Right lobe of liver (tissue), 6 donors: Measurements from ENCODE around the gene PTS. TPM values are rescaled to one million over a fixed set of nuclear protein-coding genes. Genes with fewer than 3 reads are reported as not detected.

Experiments used
- ATAC-seq, 4 donors: fragments of 200-7000 bp; cut with Tn5 transposase; one replicate each; pipeline ENCODE4 v1.9.1; 2020; ENCODE audit warnings: mild to moderate bottlenecking in 4 of 4, moderate library complexity in 4 of 4
- DNase-seq, 3 donors: peaks; one replicate each; pipeline ENCODE4 v3.0.0-alpha.2; 2020
- H3K27ac ChIP-seq, 3 donors: fragments of 200-600 bp; one replicate each; pipeline ENCODE4 v1.8.0; 2022
- H3K27me3 ChIP-seq, 2 donors: fragments of 200-600 bp; one replicate each; pipeline ENCODE4 v1.8.0; 2022
- H3K36me3 ChIP-seq, 4 donors: fragments of 200-600 bp; sonication (generic) in 1 of 4; one replicate each; pipeline versions ENCODE4 v1.5.1 to v1.8.0; 2017 to 2022; ENCODE audit warnings: control low read depth in 1 of 4
- H3K4me1 ChIP-seq, 4 donors: fragments of 200-600 bp; sonication (generic) in 1 of 4; one replicate each; pipeline versions ENCODE4 v1.5.1 to v1.8.0; 2017 to 2022; ENCODE audit warnings: control low read depth in 1 of 4
- H3K4me3 ChIP-seq, 3 donors: fragments of 200-600 bp; one replicate each; pipeline ENCODE4 v1.8.0; 2022
- H3K9me3 ChIP-seq, 4 donors: fragments of 200-600 bp; sonication (generic) in 1 of 4; one replicate each; pipeline versions ENCODE4 v1.5.1 to v1.8.0; 2017 to 2022; ENCODE audit warnings: control low read depth in 1 of 4
- CTCF ChIP-seq, 4 donors: fragments of 200-600 bp in 3 of 4; fragments of 450-650 bp in 1 of 4; IDR thresholded peaks; one replicate each; pipeline versions ENCODE4 v1.5.1 to v1.8.0; 2016 to 2022; ENCODE audit warnings: antibody characterized with exemption in 4 of 4, mild to moderate bottlenecking in 2 of 4
- POLR2A ChIP-seq: fragments of 450-650 bp; IDR thresholded peaks from one replicate; pipeline ENCODE4 v1.6.1; 2017; ENCODE audit warnings: antibody characterized with exemption, mild to moderate bottlenecking
- WGBS: methylation state at CpG from one replicate; pipeline ENCODE4 v1.1.6; 2018; ENCODE audit warnings: low coverage, low lambda C conversion rate; ENCODE audit not compliant: insufficient coverage; ENCODE audit errors: missing lambda C conversion rate; 5-methylcytosine and 5-hydroxymethylcytosine counted together
- intact Hi-C, 2 donors: fragments of 100-400 bp; cut with DNase I; formaldehyde crosslinking; loops; one replicate each; pipeline versions ENCODE4 v1.11.2 to v1.14.1; 2022
- long read RNA-seq: library from polyadenylated mRNA; unstranded; transcript quantifications from one replicate; pipeline ENCODE4 v2.0.0, GENCODE V29; 2019
- total RNA-seq, 6 experiments: library from RNA; depleted of rRNA in 2 of 6; stranded (reverse); fragments of >200 nt in 2 of 6; fragmentation: NEBNext Ultra II Directional in 3 of 6; extraction: Animal tissue kit (Norgen Biotek cat#: 25700) in 3 of 6; gene quantifications; one replicate each; pipeline versions ENCODE4 v1.1.0 to v1.2.4, GENCODE V29; 2016 to 2023
- donor health status: DM: no; HTN: yes; CAD: no.
- donor health status: DM: no; HTN: no; CAD: no.
- donor health status: DM: no; HTN: no; CAD: no.
- donor health status: DM: no; HTN: yes; CAD: no.
- donor health status: DM: no; HTN: yes; CAD: no.

The PTS gene
- 10 to 100 TPM; 37.8 to 66.9 (median 55.4) TPM for total RNA-seq
- long read RNA-seq, transcript PTS-201 (6 exons, 935 nt), result major isoform, 17 of 19 reads
- long read RNA-seq, partial matches to known transcripts, result 1 of 19 reads
- long read RNA-seq, other reads (novel, unspliced or antisense), result 0 of 19 reads

DNA sequence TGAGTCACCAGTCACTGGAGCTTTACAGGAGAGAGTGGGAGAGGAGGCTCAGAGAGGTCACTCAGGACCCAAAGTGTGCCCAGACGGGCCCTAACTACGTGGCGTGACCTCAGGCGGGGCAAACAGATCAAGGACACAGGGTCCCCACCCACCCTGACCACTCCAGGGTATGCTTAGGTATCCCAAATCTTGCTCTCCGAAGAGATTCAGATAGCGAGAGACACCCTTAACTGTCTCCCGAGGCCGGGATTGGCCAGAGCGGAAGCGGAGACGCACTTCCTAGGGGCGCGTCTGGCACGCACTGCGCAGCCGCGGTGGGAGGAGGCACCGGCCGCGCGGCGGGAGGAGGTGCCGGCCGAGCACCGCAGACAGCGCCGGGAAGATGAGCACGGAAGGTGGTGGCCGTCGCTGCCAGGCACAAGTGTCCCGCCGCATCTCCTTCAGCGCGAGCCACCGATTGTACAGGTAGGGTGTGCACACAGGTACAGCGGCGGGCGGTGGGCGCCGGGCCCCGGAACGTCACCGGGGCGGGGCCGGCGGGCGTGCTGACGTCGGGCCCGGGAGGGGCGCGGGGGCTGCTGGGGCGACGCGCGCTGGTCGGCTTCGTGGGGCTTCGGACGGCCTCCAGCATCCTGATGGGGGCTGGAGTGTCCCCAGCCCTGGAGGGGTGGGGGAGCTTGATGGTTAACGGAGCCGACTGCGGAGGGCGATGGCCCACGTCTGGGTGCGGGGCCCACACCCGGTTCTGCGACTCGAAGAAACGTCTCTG, at the start of gene PTS:
Gene PTS (plus strand): TSS at position 367 of the 769 bp plus-strand sequence. CDS start 16 bp downstream, at position 383.
- intact Hi-C loops, result no loop called here
- peak; percentile 97 for TF ChIP-seq POLR2A
- no peak for TF ChIP-seq CTCF (IDR thresholded peaks at IDR 0.05)
- H3K27ac ChIP-seq, result peak within 1 kb of the TSS; percentile 95 to 99 (median 96)
- H3K9me3 ChIP-seq, result no peaks in the 10 kb centered on the region
- H3K4me1 ChIP-seq, result peaks cover 0 to 37% (median 17%) of the 10 kb centered on the region in 4 donors
- H3K4me3 ChIP-seq, result peak within 1 kb of the TSS; percentile 64 to 69 (median 67)
- no CpG with 5 or more reads among the region's 70 CpGs for WGBS
- DNase-seq (peak; percentile 91 to 94 (median 92)), ATAC-seq (peak; percentile 84 to 94 (median 90))
- H3K36me3 ChIP-seq, result peaks cover 0 to 26% (median 14%) of the 10 kb centered on the region in 4 donors
- H3K27me3 ChIP-seq, result no peaks in the 10 kb centered on the region

DNA sequence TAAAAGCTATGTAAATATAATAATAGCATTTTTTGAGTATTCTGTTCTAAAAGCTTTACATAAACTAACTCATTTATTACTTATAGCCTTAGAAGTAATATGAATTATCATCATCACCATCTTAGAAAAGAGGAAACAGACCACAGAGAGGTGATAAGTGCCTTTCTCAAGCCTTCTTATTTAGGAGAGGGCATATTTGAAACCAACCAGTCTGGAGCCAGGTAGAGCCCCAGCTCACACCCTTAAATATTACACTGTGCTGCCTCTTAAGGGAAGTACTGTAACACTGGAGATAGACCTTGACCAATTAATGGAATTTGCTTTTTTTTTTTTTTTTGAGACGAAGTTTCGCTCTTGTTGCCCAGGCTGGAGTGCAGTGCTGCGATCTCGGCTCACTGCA, 48.6 kb upstream of the PTS start:
- Histone ChIP-seq H3K27me3 (no peaks in the 10 kb centered on the region), H3K4me1 (no peaks in the 10 kb centered on the region), H3K27ac (peak overlapping the region; percentile 43 to 87 (median 83)), H3K9me3 (no peaks in the 10 kb centered on the region), H3K4me3 (peak overlapping the region; percentile 19 to 60 (median 53)), H3K36me3 (peaks cover 0 to 9% (median 2%) of the 10 kb centered on the region in 4 donors)
- WGBS, result 10% methylated on average over 4 of the region's 4 CpGs
- intact Hi-C loops, result no loop called here
- TF ChIP-seq CTCF (IDR thresholded peaks at IDR 0.05), result no peak
- TF ChIP-seq POLR2A, result no peak
- ATAC-seq (peak; percentile 7 to 52 (median 34)), DNase-seq (no peak)

GRCh38 chr11:112178428-112178827, 47.8 kb upstream of the PTS start:
- no peaks in the 10 kb centered on the region for H3K27me3 ChIP-seq
- no peak for ATAC-seq
- WGBS, result 96% methylated on average over 1 of the region's 1 CpG
- H3K4me3 ChIP-seq, result peak overlapping the region in 2 of 3 donors; percentile 53 to 60
- H3K27ac ChIP-seq, result peak overlapping the region in 2 of 3 donors; percentile 3 to 14
- H3K4me1 ChIP-seq, result no peaks in the 10 kb centered on the region
- TF ChIP-seq CTCF (IDR thresholded peaks at IDR 0.05) (no peak), POLR2A (no peak)
- no peak for DNase-seq
- no peaks in the 10 kb centered on the region for H3K9me3 ChIP-seq
- intact Hi-C loops, result no loop called here
- H3K36me3 ChIP-seq, result peaks cover 0 to 9% (median 2%) of the 10 kb centered on the region in 4 donors

DNA sequence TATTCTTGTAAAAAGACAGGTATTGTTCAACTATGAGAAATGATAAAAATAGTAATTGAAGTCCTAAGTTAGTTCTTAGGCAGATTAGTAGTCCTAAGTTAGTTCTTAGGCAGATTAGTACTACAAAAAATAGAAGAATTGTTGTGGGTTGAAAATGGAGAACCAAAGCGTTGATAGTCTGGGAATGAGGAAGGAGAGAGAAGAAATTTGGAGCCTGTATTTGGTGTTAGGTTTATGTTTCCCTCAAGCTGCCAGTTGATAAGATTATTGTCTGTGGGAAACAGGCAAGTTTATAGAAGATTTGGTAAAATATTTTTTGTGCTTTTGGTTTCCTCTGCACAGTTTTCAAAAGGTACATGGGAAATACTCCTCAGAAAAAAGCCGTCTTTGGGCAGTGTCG, 47.3 kb upstream of the PTS start:
- Histone ChIP-seq H3K9me3 (no peaks in the 10 kb centered on the region), H3K27ac (peak overlapping the region in 1 of 3 donors; percentile 3), H3K27me3 (no peaks in the 10 kb centered on the region), H3K36me3 (peaks cover 0 to 9% (median 2%) of the 10 kb centered on the region in 4 donors), H3K4me3 (peak overlapping the region in 1 of 3 donors; percentile 60), H3K4me1 (no peaks in the 10 kb centered on the region)
- TF ChIP-seq CTCF (IDR thresholded peaks at IDR 0.05) (no peak), POLR2A (no peak)
- intact Hi-C loops, result no loop called here
- ATAC-seq, result no peak
- 34% methylated on average over 3 of the region's 3 CpGs for WGBS
- no peak for DNase-seq
